Measurements from ENCODE around the gene LEMD2. TPM values are rescaled to one million over a fixed set of nuclear protein-coding genes. Genes with fewer than 3 reads are reported as not detected.

The LEMD2 gene
- total RNA-seq, 4 donors from 2014 or later, result 44.3 to 99.2 (median 55.6) TPM

GRCh38 chr6:33777398-33778388 is 11.2 kb downstream of the LEMD2 start:
- 91% methylated on average over 18 of the region's 25 CpGs for WGBS
- H3K36me3 ChIP-seq, result peaks cover 100% of the 10 kb centered on the region
- no peak overlapping the region for H3K4me3 ChIP-seq
- H3K27me3 ChIP-seq, result no peaks in the 10 kb centered on the region
- DNase-seq (ENCODE audit: low spot score in 2 of 2), result no peak
- peaks cover 16% of the 10 kb centered on the region for H3K4me1 ChIP-seq
- TF ChIP-seq POLR2AphosphoS5 (IDR thresholded peaks at IDR 0.05), result no peak
- no peak overlapping the region for H3K27ac ChIP-seq
- no peaks in the 10 kb centered on the region for H3K9me3 ChIP-seq

- Histone ChIP-seq H3K27ac (no peak overlapping the region), H3K4me1 (peaks cover 25% of the 10 kb centered on the region), H3K4me3 (no peak overlapping the region), H3K27me3 (no peaks in the 10 kb centered on the region), H3K36me3 (peaks cover 98% of the 10 kb centered on the region), H3K9me3 (no peaks in the 10 kb centered on the region)
- WGBS, result 86% methylated on average over 8 of the region's 13 CpGs
- DNase-seq (ENCODE audit: low spot score in 2 of 2), result no peak
- TF ChIP-seq POLR2AphosphoS5 (IDR thresholded peaks at IDR 0.05), result no peak
- TF ChIP-seq EP300 (IDR thresholded peaks at IDR 0.05), result no peak
- no peak for TF ChIP-seq CTCF (IDR thresholded peaks at IDR 0.05)
- no peak for TF ChIP-seq POLR2A (IDR thresholded peaks at IDR 0.05)
Observed at GRCh38 chr6:33776764-33777163, 12.2 kb downstream of the LEMD2 start.

GRCh38 chr6:33776186-33776585 is 12.7 kb downstream of the LEMD2 start:
- no peak overlapping the region for H3K27ac ChIP-seq
- DNase-seq (ENCODE audit: low spot score in 2 of 2), result no peak
- 100% methylated on average over 3 of the region's 4 CpGs for WGBS
- TF ChIP-seq POLR2A (IDR thresholded peaks at IDR 0.05) (no peak), POLR2AphosphoS5 (IDR thresholded peaks at IDR 0.05) (no peak), CTCF (IDR thresholded peaks at IDR 0.05) (no peak), EP300 (IDR thresholded peaks at IDR 0.05) (no peak)
- H3K4me3 ChIP-seq, result no peak overlapping the region
- no peaks in the 10 kb centered on the region for H3K9me3 ChIP-seq
- H3K4me1 ChIP-seq, result peaks cover 26% of the 10 kb centered on the region
- no peaks in the 10 kb centered on the region for H3K27me3 ChIP-seq
- H3K36me3 ChIP-seq, result peaks cover 93% of the 10 kb centered on the region

- no peak for TF ChIP-seq EP300 (IDR thresholded peaks at IDR 0.05)
- TF ChIP-seq CTCF (IDR thresholded peaks at IDR 0.05), result no peak
- TF ChIP-seq POLR2A (IDR thresholded peaks at IDR 0.05), result no peak
- TF ChIP-seq POLR2AphosphoS5 (IDR thresholded peaks at IDR 0.05), result no peak
- Histone ChIP-seq H3K9me3 (no peaks in the 10 kb centered on the region), H3K36me3 (peaks cover 78% of the 10 kb centered on the region), H3K4me1 (peaks cover 39% of the 10 kb centered on the region), H3K4me3 (no peak overlapping the region), H3K27me3 (no peaks in the 10 kb centered on the region), H3K27ac (no peak overlapping the region)
- no peak for DNase-seq (ENCODE audit: low spot score in 2 of 2)
- WGBS, result 100% methylated on average over 3 of the region's 3 CpGs
Observed at GRCh38 chr6:33774774-33775173, 14.2 kb downstream of the LEMD2 start.

GRCh38 chr6:33772902-33773472 is 15.9 kb downstream of the LEMD2 start:
- WGBS, result 34% methylated on average over 4 of the region's 6 CpGs
- no peak overlapping the region for H3K27ac ChIP-seq
- TF ChIP-seq POLR2A (IDR thresholded peaks at IDR 0.05) (no peak), CTCF (IDR thresholded peaks at IDR 0.05) (no peak)
- no peaks in the 10 kb centered on the region for H3K9me3 ChIP-seq
- H3K36me3 ChIP-seq, result peaks cover 61% of the 10 kb centered on the region
- no peak overlapping the region for H3K4me3 ChIP-seq
- DNase-seq (ENCODE audit: low spot score in 2 of 2), result no peak
- H3K27me3 ChIP-seq, result no peaks in the 10 kb centered on the region
- peaks cover 47% of the 10 kb centered on the region for H3K4me1 ChIP-seq

All from suprapubic skin (tissue), 4 donors.